Stimulated activated CD4-positive, alpha-beta T cell treated with anti-CD3 and anti-CD28 coated beads, Interleukin-12 subunit alpha, Interleukin-12 subunit beta, amount 100 ng/mL, for 4 hours (primary cell): Measurements from ENCODE around the gene CHD5.
A peak's percentile ranks its signal among the peaks of the same experiment; 100 is the strongest.

Experiments used
- DNase-seq: peaks from one replicate; pipeline ENCODE4 v3.0.0-alpha.2; 2020

The CHD5 gene

DNA sequence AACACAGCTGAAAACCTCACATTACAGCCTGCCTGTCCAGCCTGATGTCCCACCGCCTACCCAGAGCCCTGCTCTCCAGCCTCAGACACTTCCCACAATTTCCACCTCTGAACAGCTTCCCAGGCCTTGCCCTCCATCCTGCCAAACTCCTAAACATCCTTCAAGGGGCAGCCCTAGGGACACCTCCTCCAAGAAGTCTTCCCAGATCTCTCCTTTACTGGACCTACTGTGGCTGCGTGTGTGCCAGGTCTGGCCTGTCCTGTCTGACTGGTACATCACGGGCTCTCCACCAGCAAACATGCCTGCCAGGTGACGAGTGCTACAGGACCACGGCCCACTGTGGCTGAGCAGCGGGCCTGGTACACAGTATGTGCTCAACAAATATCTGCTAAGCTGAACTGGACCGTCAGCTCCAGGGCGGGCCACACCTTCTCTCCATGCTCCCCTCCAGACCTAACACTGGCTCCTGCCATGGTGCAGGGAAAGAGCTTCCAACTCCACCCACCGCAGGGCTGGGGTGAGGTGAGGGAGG, 28.8 kb downstream of the CHD5 start:
- DNase-seq: no peak

GRCh38 chr1:6150006-6150938, 29.8 kb downstream of the CHD5 start:
- DNase-seq: no peak

DNA sequence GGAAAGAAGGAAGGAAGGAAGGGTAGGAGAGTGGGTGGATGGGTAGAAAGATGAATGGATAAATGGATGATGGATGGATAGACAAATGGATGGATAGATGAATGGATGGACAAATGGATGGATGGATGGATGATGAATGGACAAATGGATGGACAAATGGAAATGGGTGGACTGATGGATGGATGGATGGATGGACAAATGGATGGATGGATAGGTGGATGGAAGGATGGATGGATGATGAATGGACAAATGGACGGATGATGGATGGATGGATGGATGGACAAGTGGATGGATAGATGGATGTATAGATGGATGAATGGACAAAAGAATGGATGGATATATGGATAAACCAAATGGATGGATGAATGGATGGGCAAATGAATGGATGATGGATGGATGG, 30.5 kb downstream of the CHD5 start:
- DNase-seq: no peak

GRCh38 chr1:6148497-6149241, 31.5 kb downstream of the CHD5 start:
- DNase-seq: peak; percentile 78

GRCh38 chr1:6145864-6146410, 34.2 kb downstream of the CHD5 start:
- no peak for DNase-seq

- DNase-seq: no peak
Measured at GRCh38 chr1:6145396-6145750, 34.7 kb downstream of the CHD5 start.

GRCh38 chr1:6144647-6145395, 35.3 kb downstream of the CHD5 start:
- DNase-seq: no peak

- DNase-seq: no peak
Measured at GRCh38 chr1:6144175-6144574, 35.9 kb downstream of the CHD5 start.

DNA sequence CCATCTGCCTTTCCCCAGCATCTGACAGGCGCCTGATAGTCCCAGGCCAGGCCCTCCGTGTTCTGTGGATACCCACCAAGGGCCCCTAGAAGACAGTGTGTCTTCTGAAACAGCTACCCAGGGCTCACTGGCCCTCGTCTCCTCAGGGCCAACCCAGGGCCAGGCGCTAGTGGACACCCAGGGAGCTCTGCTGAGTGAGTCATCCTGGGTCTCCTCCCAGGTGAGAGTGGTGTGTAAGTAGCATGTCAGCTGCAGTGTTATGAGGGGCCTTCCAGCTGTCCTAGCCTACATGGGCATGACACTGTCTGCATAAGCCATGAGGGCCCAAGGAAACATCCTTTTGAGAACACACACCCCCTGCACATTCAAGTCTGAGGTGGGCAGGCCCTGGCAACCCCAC, 36.7 kb downstream of the CHD5 start:
- DNase-seq: no peak

DNA sequence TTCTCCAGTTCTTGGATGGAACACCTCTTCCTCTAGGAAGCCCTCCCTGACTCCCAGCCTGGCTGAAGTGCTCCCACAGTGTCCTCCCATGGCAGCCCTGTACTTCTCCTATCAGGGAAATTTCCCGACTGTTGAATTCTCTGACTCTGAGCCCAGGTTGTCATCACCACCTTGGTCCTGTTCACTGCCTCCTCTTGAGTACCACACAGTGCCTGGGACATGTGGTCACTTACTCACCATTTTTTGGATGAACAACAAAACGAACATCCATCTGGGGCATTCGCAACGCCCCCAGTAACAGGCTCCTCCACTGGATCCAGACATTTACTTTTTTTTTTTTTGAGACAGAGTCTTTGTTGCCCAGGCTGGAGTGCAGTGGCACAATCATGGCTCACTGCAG, 37.4 kb downstream of the CHD5 start:
- no peak for DNase-seq

GRCh38 chr1:6142036-6142621, 38.0 kb downstream of the CHD5 start:
- no peak for DNase-seq

DNA sequence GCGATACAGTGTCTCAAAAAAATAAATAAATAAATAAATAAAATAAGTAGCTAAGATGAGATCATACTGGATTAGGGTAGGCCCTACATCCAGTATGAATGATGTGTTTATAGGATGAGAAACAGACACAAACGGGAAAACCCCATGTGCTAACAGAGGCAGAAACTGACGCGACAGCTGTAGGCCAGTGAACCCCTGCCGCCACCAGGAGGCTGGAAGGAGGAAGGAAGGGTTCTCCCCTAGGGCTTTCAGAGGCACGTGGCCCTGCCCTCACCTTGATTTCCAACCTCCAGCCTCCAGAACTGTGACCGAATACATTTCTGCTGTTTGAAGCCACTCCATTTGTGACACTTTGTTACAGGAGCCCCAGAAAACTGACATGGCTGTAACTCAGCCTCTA, 38.5 kb downstream of the CHD5 start:
- DNase-seq: no peak

- no peak for DNase-seq
Measured at GRCh38 chr1:6140413-6140812, 39.7 kb downstream of the CHD5 start.

DNA sequence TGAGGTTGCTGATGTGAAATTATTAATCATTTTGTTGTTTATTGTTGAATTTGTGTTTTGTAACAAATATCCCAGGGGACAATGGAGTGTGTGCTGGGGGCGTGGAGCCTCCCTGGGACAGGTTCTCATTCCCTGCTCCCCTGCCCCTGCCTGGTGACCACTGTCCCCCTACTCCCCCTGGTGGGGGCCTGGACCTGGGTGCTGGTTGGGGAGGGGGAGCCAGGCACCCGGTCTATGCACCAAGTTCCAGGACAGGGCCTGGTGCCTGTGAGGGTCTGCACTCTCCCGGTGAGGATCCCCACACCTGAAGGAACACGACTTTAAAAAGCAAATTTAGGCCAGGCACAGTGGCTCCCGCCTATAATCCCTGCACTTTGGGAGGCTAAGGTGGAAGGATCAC, 42.4 kb downstream of the CHD5 start:
- DNase-seq: no peak

DNA sequence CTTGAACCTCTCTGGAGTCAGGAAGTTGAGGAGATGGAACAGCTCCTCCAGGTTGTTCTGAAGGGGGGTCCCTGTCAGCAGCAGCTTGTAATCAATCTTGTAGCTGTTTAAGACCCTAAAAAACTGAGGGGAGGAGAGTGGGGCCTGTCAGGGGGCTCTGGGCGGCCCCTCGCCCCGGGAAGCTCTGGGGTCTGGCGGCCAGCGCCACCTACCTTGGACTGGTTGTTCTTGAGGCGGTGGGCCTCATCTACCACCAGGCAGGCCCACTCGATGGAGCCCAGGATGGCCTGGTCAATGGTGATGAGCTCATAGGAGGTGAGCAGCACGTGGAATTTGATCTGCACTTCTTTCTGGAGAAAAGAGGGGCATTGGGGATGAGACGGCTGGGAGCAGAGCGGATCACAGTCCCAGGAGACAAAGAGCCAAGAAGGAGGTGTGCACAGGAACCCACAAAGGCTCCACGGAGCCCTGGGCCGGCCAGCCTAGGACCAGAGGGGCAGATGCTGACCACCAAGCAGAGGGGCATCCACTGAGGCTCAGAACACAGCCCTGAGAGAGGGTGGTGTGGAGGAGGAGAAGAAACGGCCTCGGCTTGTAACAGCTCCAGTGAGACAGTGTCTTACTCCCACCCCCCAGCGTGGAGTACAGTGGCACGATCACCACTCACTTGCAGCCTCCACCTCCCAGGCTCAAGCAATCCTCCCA, 43.5 kb downstream of the CHD5 start:
- no peak for DNase-seq

GRCh38 chr1:6134741-6135510, 45.2 kb downstream of the CHD5 start:
- no peak for DNase-seq

GRCh38 chr1:6134206-6134605, 45.9 kb downstream of the CHD5 start:
- no peak for DNase-seq

DNA sequence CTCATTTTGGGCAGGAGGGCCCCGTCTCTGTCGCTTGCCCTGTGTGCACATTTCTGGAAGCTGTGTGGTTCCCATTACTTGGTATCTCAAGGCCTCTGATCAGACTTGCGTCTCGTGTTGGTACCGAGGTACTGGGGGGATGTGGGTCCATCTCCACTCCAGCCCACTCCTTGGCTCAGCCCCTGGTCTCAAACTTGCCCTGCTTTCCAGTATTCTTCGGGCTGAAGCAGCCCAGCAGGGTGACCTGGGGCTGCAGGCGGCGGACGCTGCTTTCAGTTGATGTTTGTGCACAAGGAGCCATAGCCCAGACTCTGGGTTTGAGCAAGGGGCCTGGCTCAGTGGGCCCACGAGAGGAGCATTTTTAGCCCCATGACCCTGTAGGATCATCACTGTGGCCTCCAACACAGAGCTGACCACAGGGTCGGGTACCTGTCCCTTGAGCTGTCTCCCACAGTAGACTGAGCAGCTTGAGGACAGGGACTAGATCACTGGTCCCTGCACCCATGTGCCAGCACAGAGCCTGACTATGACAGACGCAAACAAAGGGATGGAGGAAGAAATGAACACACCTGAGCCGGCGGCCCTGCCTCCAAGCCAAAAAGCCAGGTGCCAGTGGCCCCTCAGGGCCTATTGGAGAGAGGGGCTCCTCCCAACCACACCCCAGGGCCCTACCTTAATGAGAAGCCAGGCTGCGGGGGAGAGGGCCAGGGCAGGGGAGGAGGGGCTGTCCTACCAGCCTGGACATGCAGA, 46.8 kb downstream of the CHD5 start:
- DNase-seq: no peak

- no peak for DNase-seq
Measured at GRCh38 chr1:6131561-6131960, 48.6 kb downstream of the CHD5 start.

DNA sequence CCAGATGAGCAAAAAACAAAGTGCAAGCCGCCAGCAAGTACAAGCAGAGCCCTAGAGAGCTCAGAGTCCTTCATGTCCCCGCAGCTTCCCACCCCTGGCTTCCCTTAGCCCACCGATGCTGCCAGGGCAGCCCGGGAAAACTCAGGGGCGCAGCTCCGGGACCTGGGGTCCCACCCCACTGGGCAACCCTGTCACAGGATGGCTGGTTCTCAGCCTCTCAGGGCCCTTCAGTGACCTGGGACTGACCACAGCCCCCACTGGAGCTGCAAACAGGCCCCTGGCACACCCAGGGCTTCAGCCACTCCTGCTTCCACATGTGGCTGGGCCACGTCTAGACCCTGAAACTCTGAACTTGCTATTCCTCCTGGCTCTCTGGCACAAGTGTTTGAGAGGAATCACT, 49.5 kb downstream of the CHD5 start:
- DNase-seq: no peak
